OCI-LY7 (cell line): ENCODE measurements around the gene NAXE.
"Not testable (repeated sequence)": the region's sequence is repeated elsewhere in the genome, so short reads cannot be mapped to it uniquely, and the experiment has no call there.

Source experiments
- EZH2phosphoT487 ChIP-seq: fragments of 200-600 bp; sonication (generic); IDR thresholded peaks from 2 replicates; pipeline ENCODE4 v1.6.1; 2018; ENCODE audit warnings: low read depth, borderline replicate concordance, mild to moderate bottlenecking, mixed run types, antibody characterized with exemption, low read length, moderate library complexity, mixed read lengths
- TF ChIP-seq, protein P1 (sequence below): fragments of 200-600 bp; sonication (generic); conservative IDR thresholded peaks from 2 replicates; pipeline ENCODE4 v1.5.1; 2014; ENCODE audit warnings: mild to moderate bottlenecking, antibody characterized with exemption, low read length, moderate library complexity, mixed read lengths

DNA sequence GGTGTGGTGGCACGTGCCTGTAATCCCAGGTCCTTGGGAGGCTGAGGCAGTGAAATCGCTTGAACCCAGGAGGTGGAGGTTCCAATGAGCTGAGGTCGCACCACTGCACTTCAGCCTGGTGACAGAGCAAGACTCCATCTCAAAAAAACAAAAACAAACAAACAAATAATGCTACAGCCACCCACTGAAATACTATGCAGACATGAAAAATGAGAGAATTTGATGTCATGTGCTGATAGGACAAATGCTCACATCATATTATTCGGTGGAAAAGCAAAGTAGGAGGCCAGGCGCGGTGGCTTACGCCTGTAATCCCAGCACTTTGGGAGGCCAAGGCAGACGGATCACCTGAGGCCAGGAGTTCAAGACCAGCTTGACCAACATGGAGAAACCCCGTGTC is 18.5 kb downstream of the NAXE start:
- TF ChIP-seq, protein P1, sequence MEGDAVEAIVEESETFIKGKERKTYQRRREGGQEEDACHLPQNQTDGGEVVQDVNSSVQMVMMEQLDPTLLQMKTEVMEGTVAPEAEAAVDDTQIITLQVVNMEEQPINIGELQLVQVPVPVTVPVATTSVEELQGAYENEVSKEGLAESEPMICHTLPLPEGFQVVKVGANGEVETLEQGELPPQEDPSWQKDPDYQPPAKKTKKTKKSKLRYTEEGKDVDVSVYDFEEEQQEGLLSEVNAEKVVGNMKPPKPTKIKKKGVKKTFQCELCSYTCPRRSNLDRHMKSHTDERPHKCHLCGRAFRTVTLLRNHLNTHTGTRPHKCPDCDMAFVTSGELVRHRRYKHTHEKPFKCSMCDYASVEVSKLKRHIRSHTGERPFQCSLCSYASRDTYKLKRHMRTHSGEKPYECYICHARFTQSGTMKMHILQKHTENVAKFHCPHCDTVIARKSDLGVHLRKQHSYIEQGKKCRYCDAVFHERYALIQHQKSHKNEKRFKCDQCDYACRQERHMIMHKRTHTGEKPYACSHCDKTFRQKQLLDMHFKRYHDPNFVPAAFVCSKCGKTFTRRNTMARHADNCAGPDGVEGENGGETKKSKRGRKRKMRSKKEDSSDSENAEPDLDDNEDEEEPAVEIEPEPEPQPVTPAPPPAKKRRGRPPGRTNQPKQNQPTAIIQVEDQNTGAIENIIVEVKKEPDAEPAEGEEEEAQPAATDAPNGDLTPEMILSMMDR = not testable (repeated sequence)
- not testable (repeated sequence) for TF ChIP-seq EZH2phosphoT487
